ENCODE data around the gene ANKIB1. TPM values are rescaled to one million over a fixed set of nuclear protein-coding genes. Genes with fewer than 3 reads are reported as not detected.
"Not testable (repeated sequence)": the region's sequence is repeated elsewhere in the genome, so short reads cannot be mapped to it uniquely, and the experiment has no call there.

ANKIB1 gene
- total RNA-seq, 1 donor from 2014 or later = 58.7 TPM

GRCh38 chr7:92435542-92435941, 189.8 kb downstream of the ANKIB1 start:
- TF ChIP-seq CTCF (conservative IDR thresholded peaks at IDR 0.05) = no peak
- H3K27me3 Mint-ChIP-seq = no peaks in the 10 kb centered on the region
- no peaks in the 10 kb centered on the region for H3K9me3 Mint-ChIP-seq
- no peak overlapping the region for H3K4me3 Mint-ChIP-seq
- no peaks in the 10 kb centered on the region for H3K36me3 Mint-ChIP-seq
- no peak for DNase-seq (ENCODE audit: extremely low spot score, unreplicated experiment)
- no peak overlapping the region for H3K27ac Mint-ChIP-seq
- H3K4me1 Mint-ChIP-seq (ENCODE audit: unreplicated experiment) = no peaks in the 10 kb centered on the region

GRCh38 chr7:92436612-92437445, 191.1 kb downstream of the ANKIB1 start:
- no peak for TF ChIP-seq CTCF (conservative IDR thresholded peaks at IDR 0.05)
- no peak overlapping the region for H3K4me3 Mint-ChIP-seq

GRCh38 chr7:92437956-92438491, 192.2 kb downstream of the ANKIB1 start:
- Mint-ChIP-seq H3K9me3 (peaks cover 9% of the 10 kb centered on the region), H3K36me3 (no peaks in the 10 kb centered on the region), H3K4me1 (ENCODE audit: unreplicated experiment) (no peaks in the 10 kb centered on the region), H3K27ac (no peak overlapping the region), H3K27me3 (peaks cover 3% of the 10 kb centered on the region), H3K4me3 (no peak overlapping the region)
- no peak for DNase-seq (ENCODE audit: extremely low spot score, unreplicated experiment)
- TF ChIP-seq CTCF (conservative IDR thresholded peaks at IDR 0.05) = no peak

More at GRCh38 chr7:92436612-92437445, 191.1 kb downstream of the ANKIB1 start:
- peaks cover 3% of the 10 kb centered on the region for H3K27me3 Mint-ChIP-seq
- no peak for DNase-seq (ENCODE audit: extremely low spot score, unreplicated experiment)
- H3K4me1 Mint-ChIP-seq (ENCODE audit: unreplicated experiment) = no peaks in the 10 kb centered on the region
- H3K27ac Mint-ChIP-seq = no peak overlapping the region
- H3K36me3 Mint-ChIP-seq = no peaks in the 10 kb centered on the region
- H3K9me3 Mint-ChIP-seq = no peaks in the 10 kb centered on the region

- not testable (repeated sequence) for H3K36me3 Mint-ChIP-seq; H3K4me1 Mint-ChIP-seq (ENCODE audit: unreplicated experiment); H3K9me3 Mint-ChIP-seq; DNase-seq (ENCODE audit: extremely low spot score, unreplicated experiment); H3K27me3 Mint-ChIP-seq; H3K4me3 Mint-ChIP-seq; H3K27ac Mint-ChIP-seq
Observed at GRCh38 chr7:92442720-92443119, 196.9 kb downstream of the ANKIB1 start.

GRCh38 chr7:92446869-92447344, 201.1 kb downstream of the ANKIB1 start:
- Mint-ChIP-seq H3K36me3 (peaks cover 8% of the 10 kb centered on the region), H3K27me3 (no peaks in the 10 kb centered on the region), H3K27ac (peak overlapping the region; percentile 83), H3K4me3 (peak overlapping the region; percentile 88), H3K4me1 (ENCODE audit: unreplicated experiment) (peaks cover 5% of the 10 kb centered on the region), H3K9me3 (peaks cover 9% of the 10 kb centered on the region)
- no peak for DNase-seq (ENCODE audit: extremely low spot score, unreplicated experiment)
- TF ChIP-seq CTCF (conservative IDR thresholded peaks at IDR 0.05) = no peak

Measured in type B pancreatic cell (in vitro differentiated cells).